Ascending aorta (tissue), 2 donors: ENCODE data around the gene FOXD4L6. TPM values are rescaled to one million over a fixed set of nuclear protein-coding genes. Genes with fewer than 3 reads are reported as not detected.
A peak's percentile ranks its signal among the peaks of the same experiment; 100 is the strongest.
"Not testable (repeated sequence)": the region's sequence is repeated elsewhere in the genome, so short reads cannot be mapped to it uniquely, and the experiment has no call there.

Source experiments
- DNase-seq, 2 donors: peaks; one replicate each; pipeline ENCODE4 v3.0.0-alpha.2; 2019; ENCODE audit warnings: low spot score in 2 of 2
- H3K27ac ChIP-seq, 2 donors: fragments of 200-600 bp; sonication (generic); one replicate each; pipeline ENCODE4 v1.5.1; 2016 to 2017; ENCODE audit warnings: mild to moderate bottlenecking in 1 of 2
- H3K27me3 ChIP-seq: fragments of 200-600 bp; sonication (generic); one replicate; pipeline ENCODE4 v1.5.1; 2017
- H3K36me3 ChIP-seq, 2 donors: fragments of 200-600 bp; sonication (generic); one replicate each; pipeline ENCODE4 v1.5.1; 2016
- H3K4me1 ChIP-seq, 2 donors: fragments of 200-600 bp; sonication (generic); one replicate each; pipeline ENCODE4 v1.5.1; 2016 to 2017; ENCODE audit warnings: mild to moderate bottlenecking in 1 of 2
- H3K4me3 ChIP-seq, 2 donors: fragments of 200-600 bp; sonication (generic); one replicate each; pipeline ENCODE4 v1.5.1; 2016 to 2017; ENCODE audit warnings: mild to moderate bottlenecking in 1 of 2
- H3K9me3 ChIP-seq, 2 donors: fragments of 200-600 bp; sonication (generic); one replicate each; pipeline ENCODE4 v1.5.1; 2016
- intact Hi-C: fragments of 100-400 bp; cut with DNase I; formaldehyde crosslinking; loops from one replicate; pipeline ENCODE4 v1.15.1; 2023
- total RNA-seq: library from RNA; depleted of rRNA; stranded (reverse); fragments of >200 nt; gene quantifications from one replicate; pipeline ENCODE4 v1.1.0, GENCODE V29; 2016

FOXD4L6 gene
- not detected for total RNA-seq

- H3K36me3 ChIP-seq, intact Hi-C loops, H3K4me1 ChIP-seq, H3K9me3 ChIP-seq, H3K27me3 ChIP-seq, DNase-seq, H3K27ac ChIP-seq, H3K4me3 ChIP-seq: not testable (repeated sequence)
Measured at GRCh38 chr9:41128581-41128980, at the start of gene FOXD4L6. FOXD4L6 (minus strand) TSS chr9:41128681; CDS start chr9:41128383, 298 bp downstream.

- H3K9me3 ChIP-seq, H3K4me1 ChIP-seq, DNase-seq, H3K27ac ChIP-seq, H3K36me3 ChIP-seq, H3K27me3 ChIP-seq, H3K4me3 ChIP-seq, intact Hi-C loops: not testable (repeated sequence)
Measured at GRCh38 chr9:41174994-41175393, 46.5 kb upstream of the FOXD4L6 start.

GRCh38 chr9:41150116-41150515 lies 21.6 kb upstream of the FOXD4L6 start:
- H3K4me3 ChIP-seq, H3K27ac ChIP-seq, intact Hi-C loops, H3K4me1 ChIP-seq, H3K36me3 ChIP-seq, H3K27me3 ChIP-seq, H3K9me3 ChIP-seq: not testable (repeated sequence)
- DNase-seq = peak in 1 of 2 donors; percentile 33

GRCh38 chr9:41141878-41142277 lies 13.4 kb upstream of the FOXD4L6 start:
- DNase-seq, intact Hi-C loops: not testable (repeated sequence)

GRCh38 chr9:41126746-41127446 lies 1.6 kb downstream of the FOXD4L6 start:
- H3K9me3 ChIP-seq, H3K4me3 ChIP-seq, intact Hi-C loops, H3K4me1 ChIP-seq, H3K27me3 ChIP-seq, DNase-seq, H3K27ac ChIP-seq, H3K36me3 ChIP-seq: not testable (repeated sequence)

More at GRCh38 chr9:41141878-41142277, 13.4 kb upstream of the FOXD4L6 start:
- not testable (repeated sequence) for H3K27me3 ChIP-seq, H3K9me3 ChIP-seq, H3K27ac ChIP-seq, H3K4me3 ChIP-seq, H3K36me3 ChIP-seq, H3K4me1 ChIP-seq

GRCh38 chr9:41125936-41126335 lies 2.5 kb downstream of the FOXD4L6 start:
- H3K36me3 ChIP-seq, H3K4me1 ChIP-seq, intact Hi-C loops, H3K4me3 ChIP-seq, H3K27ac ChIP-seq, H3K27me3 ChIP-seq, DNase-seq, H3K9me3 ChIP-seq: not testable (repeated sequence)

- H3K4me3 ChIP-seq, H3K4me1 ChIP-seq, H3K27me3 ChIP-seq, H3K9me3 ChIP-seq, intact Hi-C loops, DNase-seq, H3K36me3 ChIP-seq, H3K27ac ChIP-seq: not testable (repeated sequence)
Measured at GRCh38 chr9:41125109-41125658, 3.3 kb downstream of the FOXD4L6 start.

- H3K4me3 ChIP-seq, H3K9me3 ChIP-seq, H3K36me3 ChIP-seq, DNase-seq, H3K4me1 ChIP-seq, H3K27me3 ChIP-seq, intact Hi-C loops, H3K27ac ChIP-seq: not testable (repeated sequence)
Measured at GRCh38 chr9:41124250-41125108, 4.0 kb downstream of the FOXD4L6 start.

- H3K36me3 ChIP-seq, H3K27me3 ChIP-seq, DNase-seq, H3K27ac ChIP-seq, intact Hi-C loops, H3K4me3 ChIP-seq, H3K9me3 ChIP-seq, H3K4me1 ChIP-seq: not testable (repeated sequence)
Measured at GRCh38 chr9:41123812-41124211, 4.7 kb downstream of the FOXD4L6 start.

- H3K4me1 ChIP-seq, H3K4me3 ChIP-seq, H3K36me3 ChIP-seq, H3K27me3 ChIP-seq, intact Hi-C loops, H3K9me3 ChIP-seq, DNase-seq, H3K27ac ChIP-seq: not testable (repeated sequence)
Measured at GRCh38 chr9:41123396-41123795, 5.1 kb downstream of the FOXD4L6 start.

- H3K9me3 ChIP-seq, H3K4me1 ChIP-seq, H3K36me3 ChIP-seq, DNase-seq, intact Hi-C loops, H3K4me3 ChIP-seq, H3K27ac ChIP-seq, H3K27me3 ChIP-seq: not testable (repeated sequence)
Measured at GRCh38 chr9:41120696-41121095, 7.8 kb downstream of the FOXD4L6 start.

- H3K4me1 ChIP-seq, H3K4me3 ChIP-seq, H3K9me3 ChIP-seq, H3K27ac ChIP-seq, H3K36me3 ChIP-seq, H3K27me3 ChIP-seq, DNase-seq, intact Hi-C loops: not testable (repeated sequence)
Measured at GRCh38 chr9:41119719-41120118, 8.8 kb downstream of the FOXD4L6 start.

- H3K4me3 ChIP-seq, intact Hi-C loops: not testable (repeated sequence)
Measured at GRCh38 chr9:41119311-41119710, 9.2 kb downstream of the FOXD4L6 start.

GRCh38 chr9:41113348-41113747 lies 15.1 kb downstream of the FOXD4L6 start:
- H3K36me3 ChIP-seq, intact Hi-C loops, H3K27me3 ChIP-seq, H3K4me3 ChIP-seq, DNase-seq, H3K27ac ChIP-seq, H3K9me3 ChIP-seq, H3K4me1 ChIP-seq: not testable (repeated sequence)

More at GRCh38 chr9:41119311-41119710, 9.2 kb downstream of the FOXD4L6 start:
- not testable (repeated sequence) for H3K27me3 ChIP-seq, DNase-seq, H3K4me1 ChIP-seq, H3K27ac ChIP-seq, H3K9me3 ChIP-seq, H3K36me3 ChIP-seq
